ENCODE measurements around the gene CFAP100.

CFAP100 gene

DNA sequence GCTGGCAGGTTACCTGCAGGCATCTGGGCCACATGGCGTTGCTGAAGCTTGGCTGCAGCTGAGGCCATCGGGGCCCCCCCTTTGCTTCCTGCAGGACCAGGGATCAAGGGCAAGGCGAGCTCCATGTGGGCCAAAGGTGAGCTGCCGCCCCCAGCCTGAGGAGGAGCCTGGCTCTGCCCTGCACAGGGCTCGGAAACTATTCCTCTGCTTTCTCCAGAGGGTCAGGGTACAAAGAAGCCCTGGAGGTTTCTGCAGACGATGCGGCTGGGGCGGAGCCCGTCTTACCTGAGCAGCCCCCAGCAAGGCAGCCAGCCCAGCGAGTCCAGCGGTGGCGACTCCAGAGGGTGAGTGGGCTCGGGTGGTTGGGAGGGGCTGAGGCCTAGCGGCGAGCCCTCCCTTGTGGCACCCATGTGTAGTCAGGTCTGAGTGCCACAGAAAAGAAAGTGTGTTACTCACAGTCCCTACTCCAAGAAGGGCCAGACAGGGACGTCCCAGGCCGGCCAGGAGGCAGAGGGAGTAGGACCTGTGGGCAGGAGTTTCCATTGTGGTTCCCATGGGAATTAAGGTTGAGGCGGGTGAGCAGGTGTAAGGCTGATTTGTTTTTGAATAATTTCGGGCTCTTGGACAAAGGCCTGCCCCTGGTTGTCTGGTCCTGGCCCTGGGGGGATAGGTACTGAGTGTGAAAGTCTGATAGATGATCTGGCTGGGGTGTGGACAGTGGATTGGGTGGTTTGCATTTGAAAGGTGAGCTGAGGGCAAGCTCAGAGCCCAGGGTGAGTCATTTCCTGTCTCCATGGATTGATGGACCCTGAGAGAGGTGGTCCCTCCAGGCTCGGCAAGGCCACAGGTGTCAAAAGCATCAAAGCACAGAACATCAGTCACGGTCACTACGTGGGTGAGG is 25.4 kb downstream of the CFAP100 start:
- TF ChIP-seq EZH2 (optimal IDR thresholded peaks at IDR 0.05; ENCODE audit: low read depth, low read length) (no peak), EZH2phosphoT487 (IDR thresholded peaks at IDR 0.05; ENCODE audit: low read length) (no peak)
- TF ChIP-seq, protein P1, sequence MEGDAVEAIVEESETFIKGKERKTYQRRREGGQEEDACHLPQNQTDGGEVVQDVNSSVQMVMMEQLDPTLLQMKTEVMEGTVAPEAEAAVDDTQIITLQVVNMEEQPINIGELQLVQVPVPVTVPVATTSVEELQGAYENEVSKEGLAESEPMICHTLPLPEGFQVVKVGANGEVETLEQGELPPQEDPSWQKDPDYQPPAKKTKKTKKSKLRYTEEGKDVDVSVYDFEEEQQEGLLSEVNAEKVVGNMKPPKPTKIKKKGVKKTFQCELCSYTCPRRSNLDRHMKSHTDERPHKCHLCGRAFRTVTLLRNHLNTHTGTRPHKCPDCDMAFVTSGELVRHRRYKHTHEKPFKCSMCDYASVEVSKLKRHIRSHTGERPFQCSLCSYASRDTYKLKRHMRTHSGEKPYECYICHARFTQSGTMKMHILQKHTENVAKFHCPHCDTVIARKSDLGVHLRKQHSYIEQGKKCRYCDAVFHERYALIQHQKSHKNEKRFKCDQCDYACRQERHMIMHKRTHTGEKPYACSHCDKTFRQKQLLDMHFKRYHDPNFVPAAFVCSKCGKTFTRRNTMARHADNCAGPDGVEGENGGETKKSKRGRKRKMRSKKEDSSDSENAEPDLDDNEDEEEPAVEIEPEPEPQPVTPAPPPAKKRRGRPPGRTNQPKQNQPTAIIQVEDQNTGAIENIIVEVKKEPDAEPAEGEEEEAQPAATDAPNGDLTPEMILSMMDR (IDR thresholded peaks at IDR 0.05; ENCODE audit: low read length), result no peak
- Histone ChIP-seq H3K4me1 (ENCODE audit: low read length) (0 out of 2 replicates have a peak, but pooled peaks cover 3% of the 10 kb centered on the region), H3K27me3 (replicated peaks; ENCODE audit: insufficient read depth, low read length) (no peaks in the 10 kb centered on the region), H3K9me2 (replicated peaks; ENCODE audit: insufficient read depth, low read length) (no peaks in the 10 kb centered on the region), H3F3A (ENCODE audit: insufficient read depth, low read length) (no peaks in the 10 kb centered on the region), H3K9me3 (replicated peaks; ENCODE audit: insufficient read depth, low read length) (no peaks in the 10 kb centered on the region), H3K4me2 (ENCODE audit: low read depth, low read length) (no peak overlapping the region), H3K36me3 (replicated peaks; ENCODE audit: insufficient read depth, low read length) (no peaks in the 10 kb centered on the region), H3K79me2 (ENCODE audit: low read length) (no peaks in the 10 kb centered on the region), H4K20me1 (ENCODE audit: insufficient read depth, low read length) (no peaks in the 10 kb centered on the region), H3K9ac (ENCODE audit: low read length) (no peak overlapping the region), H2AFZ (ENCODE audit: low read length) (no peak overlapping the region), H3K4me3 (ENCODE audit: low read length) (no peak overlapping the region), H3K27ac (ENCODE audit: low read length) (no peak overlapping the region)
- no peak for DNase-seq

DNA sequence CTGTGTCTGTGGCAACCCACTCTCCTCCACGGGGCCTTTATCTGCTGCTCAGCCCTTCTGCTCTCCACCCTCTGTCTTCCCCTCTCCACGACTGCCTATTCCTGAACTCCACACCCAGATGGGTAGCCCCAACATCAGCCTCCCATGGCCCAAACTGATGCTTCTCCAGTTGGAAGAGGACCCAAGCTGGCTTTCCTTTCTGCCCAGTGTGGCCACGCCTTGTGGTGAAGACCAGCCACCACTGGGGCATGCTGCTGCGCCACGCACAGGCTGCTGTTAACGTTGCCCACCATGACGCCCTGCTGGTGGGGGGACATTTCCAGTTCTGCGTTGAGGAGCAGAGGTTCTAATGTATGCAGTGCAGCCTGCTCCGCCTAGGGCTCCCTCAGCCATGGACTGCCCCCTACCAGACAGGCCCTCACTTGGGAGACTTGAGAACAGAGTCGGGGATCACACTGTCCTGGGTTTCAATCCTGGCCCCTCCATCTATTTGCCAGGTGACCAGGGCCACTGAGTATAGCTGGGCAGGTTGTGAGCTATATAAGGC is 26.9 kb downstream of the CFAP100 start:
- Histone ChIP-seq H3K4me1 (ENCODE audit: low read length) (0 out of 2 replicates have a peak, but pooled peaks cover 3% of the 10 kb centered on the region), H3K36me3 (replicated peaks; ENCODE audit: insufficient read depth, low read length) (no peaks in the 10 kb centered on the region), H4K20me1 (ENCODE audit: insufficient read depth, low read length) (no peaks in the 10 kb centered on the region), H3K27me3 (replicated peaks; ENCODE audit: insufficient read depth, low read length) (no peaks in the 10 kb centered on the region), H3K9ac (ENCODE audit: low read length) (no peak overlapping the region), H3K27ac (ENCODE audit: low read length) (no peak overlapping the region), H3K79me2 (ENCODE audit: low read length) (no peaks in the 10 kb centered on the region), H3K4me3 (ENCODE audit: low read length) (no peak overlapping the region), H3K9me3 (replicated peaks; ENCODE audit: insufficient read depth, low read length) (no peaks in the 10 kb centered on the region), H3F3A (ENCODE audit: insufficient read depth, low read length) (no peaks in the 10 kb centered on the region), H2AFZ (ENCODE audit: low read length) (no peak overlapping the region), H3K4me2 (ENCODE audit: low read depth, low read length) (no peak overlapping the region), H3K9me2 (replicated peaks; ENCODE audit: insufficient read depth, low read length) (no peaks in the 10 kb centered on the region)
- no peak for DNase-seq
- TF ChIP-seq, protein P1 (IDR thresholded peaks at IDR 0.05; ENCODE audit: low read length), result no peak
- TF ChIP-seq EZH2phosphoT487 (IDR thresholded peaks at IDR 0.05; ENCODE audit: low read length), result no peak
- no peak for TF ChIP-seq EZH2 (optimal IDR thresholded peaks at IDR 0.05; ENCODE audit: low read depth, low read length)

DNA sequence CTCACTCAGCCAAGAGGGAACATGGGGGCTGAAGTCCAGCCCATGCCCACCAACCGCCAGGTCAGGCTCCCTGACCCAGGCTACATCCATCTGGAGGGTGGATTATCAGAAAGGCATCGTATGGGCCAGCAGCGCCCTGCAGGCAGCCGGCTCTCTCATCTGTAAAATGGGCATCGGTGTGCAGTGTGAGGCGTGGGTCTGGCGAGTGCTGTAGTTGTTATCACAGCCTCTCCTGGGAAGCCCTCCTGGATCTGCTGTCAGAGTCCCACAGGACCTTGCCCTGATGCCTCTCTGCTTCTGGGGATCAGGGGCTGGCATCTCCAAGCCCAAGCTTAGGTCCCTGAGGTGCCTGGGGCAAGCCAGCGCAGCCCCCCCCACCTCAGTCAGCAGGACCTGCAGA is 27.4 kb downstream of the CFAP100 start:
- Histone ChIP-seq H3K4me2 (ENCODE audit: low read depth, low read length) (no peak overlapping the region), H3K27ac (ENCODE audit: low read length) (no peak overlapping the region), H4K20me1 (ENCODE audit: insufficient read depth, low read length) (no peaks in the 10 kb centered on the region), H2AFZ (ENCODE audit: low read length) (no peak overlapping the region), H3K79me2 (ENCODE audit: low read length) (no peaks in the 10 kb centered on the region), H3K4me1 (ENCODE audit: low read length) (0 out of 2 replicates have a peak, but pooled peaks cover under 1% of the 10 kb centered on the region), H3K9me2 (replicated peaks; ENCODE audit: insufficient read depth, low read length) (no peaks in the 10 kb centered on the region), H3K9ac (ENCODE audit: low read length) (no peak overlapping the region), H3K4me3 (ENCODE audit: low read length) (no peak overlapping the region), H3K36me3 (replicated peaks; ENCODE audit: insufficient read depth, low read length) (no peaks in the 10 kb centered on the region), H3K9me3 (replicated peaks; ENCODE audit: insufficient read depth, low read length) (no peaks in the 10 kb centered on the region), H3F3A (ENCODE audit: insufficient read depth, low read length) (no peaks in the 10 kb centered on the region), H3K27me3 (replicated peaks; ENCODE audit: insufficient read depth, low read length) (no peaks in the 10 kb centered on the region)
- TF ChIP-seq, protein P1 (IDR thresholded peaks at IDR 0.05; ENCODE audit: low read length), result no peak
- TF ChIP-seq EZH2 (optimal IDR thresholded peaks at IDR 0.05; ENCODE audit: low read depth, low read length) (no peak), EZH2phosphoT487 (IDR thresholded peaks at IDR 0.05; ENCODE audit: low read length) (no peak)
- no peak for DNase-seq

All from MM.1S (cell line).